HG03045 (cell line): ENCODE data around the gene CACNA1G.

Experiments used
- ATAC-seq: cut with Tn5 transposase; IDR thresholded peaks from one replicate; pipeline ENCODE4 v1.9.1; 2021; ENCODE audit warnings: mild to moderate bottlenecking, moderate library complexity; ENCODE audit not compliant: unreplicated experiment

The CACNA1G gene

GRCh38 chr17:50608700-50609379 is 48.3 kb downstream of the CACNA1G start:
- no peak for ATAC-seq

- ATAC-seq, result no peak
Measured at GRCh38 chr17:50609380-50610074, 49.0 kb downstream of the CACNA1G start.

DNA sequence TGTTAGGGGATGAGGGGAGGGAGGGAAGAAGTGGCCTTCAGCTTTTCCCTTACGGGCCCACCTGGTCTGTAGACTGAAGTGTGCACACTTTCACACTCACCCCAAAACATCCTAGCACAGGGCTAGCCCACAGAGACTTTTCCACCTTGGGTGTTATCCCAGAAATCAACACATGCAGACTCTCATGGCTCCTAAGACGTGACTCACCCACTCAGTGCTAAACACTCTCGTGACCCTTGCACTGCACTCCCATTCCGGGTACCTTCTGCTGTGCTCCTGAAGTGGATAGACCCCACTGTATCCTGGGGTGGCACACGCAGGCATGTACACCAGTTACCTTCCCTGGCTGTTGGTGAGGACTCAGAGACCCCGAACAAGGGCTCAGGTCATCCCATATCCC is 51.1 kb downstream of the CACNA1G start:
- ATAC-seq, result no peak

DNA sequence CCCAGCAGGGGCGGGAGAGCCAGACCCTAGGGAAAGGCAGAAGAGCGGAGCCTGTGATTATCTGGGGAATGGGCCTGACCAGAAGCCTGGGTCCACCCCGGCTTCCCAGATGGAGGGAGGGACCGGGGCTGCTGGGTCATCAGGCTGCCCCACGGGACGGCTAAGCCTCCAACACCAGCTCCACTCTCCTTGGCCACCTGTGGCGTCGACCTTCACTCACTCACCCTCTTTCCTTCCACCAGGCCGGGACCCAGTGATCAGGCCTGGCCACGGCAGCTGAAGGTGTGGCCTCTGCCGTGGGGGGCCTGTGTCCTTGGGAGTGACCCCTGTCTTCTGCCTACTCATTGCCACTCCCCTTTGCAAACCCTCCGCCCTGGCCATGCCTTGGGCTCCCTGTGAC is 51.8 kb downstream of the CACNA1G start:
- ATAC-seq, result no peak

DNA sequence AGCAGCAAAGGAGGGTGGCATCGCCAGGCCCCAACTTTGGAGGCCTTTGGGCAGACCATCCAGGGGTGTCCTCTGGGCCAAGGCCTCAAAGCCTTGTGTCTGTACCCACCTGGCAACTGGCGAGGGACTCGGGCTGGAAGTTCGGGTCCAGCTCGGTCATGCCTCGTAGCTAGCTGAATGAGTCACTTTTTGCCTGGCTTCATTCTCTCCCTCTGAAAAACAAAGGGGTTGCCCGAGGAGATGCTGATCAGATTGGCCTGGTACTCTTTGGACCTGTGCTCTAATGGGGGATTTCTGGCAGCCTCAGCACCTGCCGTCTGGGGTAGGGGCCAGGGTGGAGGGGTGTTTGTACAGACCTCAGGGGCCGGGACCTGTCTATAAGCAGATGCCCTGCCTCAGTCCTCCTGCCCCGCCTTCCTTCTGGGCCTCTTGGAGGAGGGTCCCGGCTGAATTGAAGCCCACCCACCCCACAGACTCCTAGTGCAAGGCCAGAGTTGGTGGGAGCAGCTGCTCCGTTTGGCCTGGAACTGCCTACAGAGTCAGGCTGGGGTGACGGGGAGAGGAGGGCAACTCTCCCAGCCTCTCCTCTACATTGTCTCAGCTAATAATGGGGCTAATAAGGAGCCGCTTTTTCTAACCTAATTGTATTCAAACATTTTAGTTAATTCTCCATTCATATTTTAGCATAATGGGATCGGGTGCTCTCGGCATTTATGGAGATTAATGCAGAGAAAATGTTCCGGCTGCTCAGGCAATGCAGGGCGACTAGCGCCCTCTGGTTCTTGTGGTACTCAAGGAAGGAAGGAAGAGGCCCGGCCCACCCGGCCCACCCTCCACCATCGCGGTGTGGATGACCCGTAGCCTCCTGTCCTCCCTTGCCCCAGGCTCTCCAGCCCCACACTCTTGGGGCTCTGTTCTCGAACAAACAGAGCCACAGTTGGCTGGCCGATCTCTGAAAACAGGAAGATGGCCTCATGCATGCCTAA is 52.8 kb downstream of the CACNA1G start:
- no peak for ATAC-seq

DNA sequence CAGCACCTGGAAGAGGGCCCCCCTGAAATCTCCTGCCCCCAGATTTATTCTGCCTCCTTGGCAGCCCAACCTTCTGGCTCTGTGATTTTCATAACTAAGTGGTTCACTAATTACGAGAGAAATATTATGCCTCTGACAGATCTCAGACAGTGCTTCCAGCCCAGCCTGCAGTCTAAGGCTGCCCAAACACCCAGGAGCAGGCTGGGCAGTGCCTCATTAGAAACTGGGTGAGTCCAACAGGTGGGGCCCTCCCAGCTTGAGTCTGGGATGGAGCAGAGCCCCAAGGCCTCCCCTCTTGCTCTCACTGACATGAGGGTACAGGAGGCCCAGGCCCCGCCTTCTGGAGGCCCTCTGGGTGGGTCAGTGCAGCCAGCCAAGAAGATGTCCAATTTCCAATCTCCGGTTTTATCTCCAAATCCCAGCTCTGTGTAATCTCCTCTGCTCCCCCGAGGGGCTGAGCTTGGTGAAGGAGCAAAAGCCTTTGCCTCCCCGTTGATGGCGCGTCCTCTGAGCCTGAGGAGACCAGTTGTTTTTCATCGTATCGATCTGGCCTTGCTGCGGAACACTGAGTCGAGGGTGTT is 54.0 kb downstream of the CACNA1G start:
- ATAC-seq, result no peak

- no peak for ATAC-seq
Measured at GRCh38 chr17:50615828-50616227, 55.3 kb downstream of the CACNA1G start.

DNA sequence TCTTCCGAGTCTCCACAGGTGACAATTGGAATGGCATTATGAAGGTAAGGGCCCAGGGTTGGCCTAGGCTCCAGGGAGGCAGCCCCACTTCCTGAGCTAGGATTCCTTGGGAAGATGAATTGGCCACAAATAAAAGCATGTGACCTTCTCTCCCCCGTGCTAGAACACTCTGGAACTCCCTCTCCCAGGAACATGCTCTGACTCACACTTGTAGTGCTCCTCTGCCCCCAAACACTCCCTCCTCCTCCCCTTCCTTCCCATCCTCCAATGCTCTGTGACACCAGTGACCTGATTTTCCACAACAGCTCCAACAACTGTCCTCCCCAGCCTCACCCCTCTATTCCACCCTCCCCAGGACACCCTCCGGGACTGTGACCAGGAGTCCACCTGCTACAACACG is 57.8 kb downstream of the CACNA1G start:
- ATAC-seq, result no peak

DNA sequence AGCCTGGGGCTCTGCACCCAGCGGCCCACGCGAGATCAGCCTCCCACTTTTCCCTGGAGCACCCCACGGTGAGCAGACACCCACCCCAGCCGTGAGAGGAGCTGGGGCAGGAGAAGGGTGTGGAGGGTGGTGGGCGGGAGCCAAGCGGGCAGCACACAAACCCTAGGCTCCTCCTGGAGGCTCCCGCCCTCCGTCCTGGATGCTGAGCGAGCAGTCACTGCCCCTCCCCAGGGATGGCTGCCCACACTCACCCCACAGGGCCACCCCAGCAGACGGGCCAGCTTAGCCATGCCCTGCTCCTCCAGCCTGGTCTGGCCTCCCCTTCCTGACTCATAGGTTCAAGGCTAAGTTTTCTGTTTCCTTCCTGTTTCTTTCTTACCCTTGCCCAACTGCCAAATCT is 58.4 kb downstream of the CACNA1G start:
- no peak for ATAC-seq

GRCh38 chr17:50619489-50619888 is 59.0 kb downstream of the CACNA1G start:
- no peak for ATAC-seq

DNA sequence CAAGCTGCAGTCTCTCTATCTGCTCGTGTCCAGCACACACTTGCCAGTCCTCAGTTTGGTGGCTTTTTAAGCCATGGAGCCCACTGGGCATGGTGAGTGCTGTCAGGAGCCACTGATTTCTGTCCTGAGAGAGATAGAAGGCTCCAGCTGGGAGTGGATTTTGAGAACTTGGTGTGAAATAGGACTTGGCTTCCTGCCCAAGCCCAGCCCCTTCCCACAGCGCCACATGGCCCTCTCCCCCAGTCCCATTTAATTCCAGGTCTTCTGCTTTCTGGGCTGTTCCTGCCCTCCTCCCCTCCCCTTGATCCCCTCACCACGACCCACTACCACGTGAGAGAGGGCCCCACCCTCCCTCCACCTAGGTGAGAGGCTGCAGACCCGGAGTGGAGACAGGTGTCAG is 59.7 kb downstream of the CACNA1G start:
- ATAC-seq, result no peak

DNA sequence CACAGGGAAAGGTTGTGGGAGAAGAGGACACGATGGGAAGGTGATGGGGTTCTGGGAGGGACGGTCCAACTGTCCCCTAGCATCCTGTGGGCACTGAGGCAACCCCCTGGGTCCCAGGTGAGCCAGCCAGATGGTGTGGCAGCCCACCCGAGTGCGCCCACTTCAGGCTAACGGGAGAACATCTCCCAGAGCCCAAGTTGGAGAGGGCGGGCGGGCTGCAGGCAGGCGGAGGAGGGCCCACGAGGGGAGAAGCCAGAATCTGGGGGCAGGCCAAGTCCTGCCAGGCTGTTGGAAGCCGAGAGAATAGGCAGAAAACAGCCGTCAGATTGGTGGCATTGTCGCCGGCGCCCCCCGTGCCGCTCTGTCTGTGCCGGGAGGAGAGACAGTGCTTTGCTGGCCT is 60.3 kb downstream of the CACNA1G start:
- ATAC-seq, result no peak

GRCh38 chr17:50621574-50622031 is 61.1 kb downstream of the CACNA1G start:
- ATAC-seq, result no peak

DNA sequence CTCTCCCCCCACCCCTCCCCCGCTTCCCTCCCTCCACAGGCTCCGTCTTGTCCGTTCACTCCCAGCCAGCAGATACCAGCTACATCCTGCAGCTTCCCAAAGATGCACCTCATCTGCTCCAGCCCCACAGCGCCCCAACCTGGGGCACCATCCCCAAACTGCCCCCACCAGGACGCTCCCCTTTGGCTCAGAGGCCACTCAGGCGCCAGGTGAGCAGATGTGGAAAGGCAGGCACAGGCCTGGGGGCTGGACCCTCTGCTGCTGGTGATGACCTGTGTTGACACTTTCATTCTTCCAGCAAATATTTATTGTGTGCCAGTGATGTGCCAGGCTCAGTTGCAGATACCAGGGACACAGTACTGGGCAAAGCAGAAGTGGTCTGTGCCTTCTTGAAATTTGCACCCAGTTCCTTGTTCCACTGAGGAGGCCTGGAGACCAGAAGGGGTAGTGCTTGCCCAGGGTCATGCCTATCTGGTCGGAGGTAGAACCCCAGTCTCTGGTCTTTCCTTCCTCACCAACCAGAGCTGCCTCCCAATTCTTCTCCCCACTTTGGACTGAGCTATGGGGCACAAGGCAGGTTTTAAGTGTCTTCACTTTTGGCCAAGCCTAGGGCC is 63.9 kb downstream of the CACNA1G start:
- ATAC-seq, result no peak

DNA sequence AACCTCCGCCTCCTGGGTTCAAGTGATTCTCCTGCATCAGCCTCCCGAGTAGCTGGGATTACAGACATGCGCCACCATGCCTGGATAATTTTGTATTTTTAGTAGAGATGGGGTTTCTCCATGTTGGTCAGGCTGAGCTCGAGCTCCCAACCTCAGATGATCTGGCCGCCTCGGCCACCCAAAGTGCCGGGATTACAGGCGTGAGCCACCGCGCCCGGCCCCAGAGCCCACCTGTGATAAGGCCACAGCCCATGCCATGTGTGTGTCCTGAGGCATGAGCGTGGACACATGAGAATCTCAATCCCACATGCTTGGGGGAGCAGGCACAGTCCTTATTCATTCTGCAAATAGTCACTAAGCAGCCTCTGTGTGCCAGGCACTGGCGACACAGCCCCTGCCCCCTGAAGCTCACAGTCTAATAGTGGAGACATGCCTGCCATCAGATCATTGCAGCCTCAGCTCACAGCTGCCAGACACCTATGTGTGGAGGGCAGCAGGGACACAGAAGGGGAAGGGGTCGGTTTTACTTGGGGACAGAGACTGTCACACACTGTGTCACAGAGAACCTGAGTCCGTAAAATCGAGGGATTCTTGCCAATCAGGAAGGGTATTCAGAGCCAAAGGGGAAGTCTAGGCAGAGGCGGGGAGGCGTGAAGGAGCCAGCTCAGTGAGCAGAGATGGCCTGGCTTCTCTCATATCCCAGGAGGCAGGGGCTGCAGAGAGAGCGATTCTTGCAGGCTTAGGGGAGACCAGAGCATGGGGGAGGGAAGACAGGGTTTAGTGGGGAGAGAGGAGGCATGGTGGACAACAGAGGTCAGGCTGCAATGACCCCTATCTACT is 64.7 kb downstream of the CACNA1G start:
- no peak for ATAC-seq

DNA sequence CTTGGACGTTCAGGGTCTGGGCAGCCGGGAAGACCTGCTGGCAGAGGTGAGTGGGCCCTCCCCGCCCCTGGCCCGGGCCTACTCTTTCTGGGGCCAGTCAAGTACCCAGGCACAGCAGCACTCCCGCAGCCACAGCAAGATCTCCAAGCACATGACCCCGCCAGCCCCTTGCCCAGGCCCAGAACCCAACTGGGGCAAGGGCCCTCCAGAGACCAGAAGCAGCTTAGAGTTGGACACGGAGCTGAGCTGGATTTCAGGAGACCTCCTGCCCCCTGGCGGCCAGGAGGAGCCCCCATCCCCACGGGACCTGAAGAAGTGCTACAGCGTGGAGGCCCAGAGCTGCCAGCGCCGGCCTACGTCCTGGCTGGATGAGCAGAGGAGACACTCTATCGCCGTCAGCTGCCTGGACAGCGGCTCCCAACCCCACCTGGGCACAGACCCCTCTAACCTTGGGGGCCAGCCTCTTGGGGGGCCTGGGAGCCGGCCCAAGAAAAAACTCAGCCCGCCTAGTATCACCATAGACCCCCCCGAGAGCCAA is 65.6 kb downstream of the CACNA1G start:
- no peak for ATAC-seq

DNA sequence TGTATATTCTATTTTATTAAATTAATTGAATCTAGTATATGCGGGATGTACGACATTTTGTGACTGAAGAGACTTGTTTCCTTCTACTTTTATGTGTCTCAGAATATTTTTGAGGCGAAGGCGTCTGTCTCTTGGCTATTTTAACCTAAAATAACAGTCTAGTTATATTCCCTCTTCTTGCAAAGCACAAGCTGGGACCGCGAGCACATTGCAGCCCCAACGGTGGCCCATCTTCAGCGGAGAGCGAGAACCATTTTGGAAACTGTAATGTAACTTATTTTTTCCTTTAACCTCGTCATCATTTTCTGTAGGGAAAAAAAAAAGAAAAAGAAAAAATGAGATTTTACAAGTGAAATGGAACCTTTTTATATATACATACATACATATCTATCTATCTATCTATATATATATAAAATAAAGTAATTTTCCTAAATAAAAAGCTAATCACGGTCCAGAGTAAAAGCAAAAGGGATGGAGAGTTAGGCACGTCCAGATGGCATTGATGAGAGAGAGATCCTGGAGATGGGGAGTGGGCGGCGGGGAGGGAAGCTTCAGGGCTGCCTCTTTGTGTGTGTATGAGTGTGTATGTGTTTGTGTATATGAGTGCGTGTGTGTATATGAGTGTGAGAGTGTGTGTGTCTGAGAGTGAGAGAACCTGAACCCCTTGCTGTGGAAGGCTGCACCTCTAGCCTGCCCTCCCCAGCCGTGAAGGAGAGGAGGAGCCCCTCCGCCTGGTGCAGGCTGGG is 66.7 kb downstream of the CACNA1G start:
- ATAC-seq, result no peak

GRCh38 chr17:50627782-50628601 is 67.5 kb downstream of the CACNA1G start:
- no peak for ATAC-seq
